SHP77 treated with DMSO at 0.1 percent for 48 hours (cell line): ENCODE measurements around the gene ATF7IP.
"Not testable (repeated sequence)": the region's sequence is repeated elsewhere in the genome, so short reads cannot be mapped to it uniquely, and the experiment has no call there.

Experiments used
- DNase-seq: peaks from one replicate; lab custom pipeline; 2025; lab: John Stamatoyannopoulos, UW

The ATF7IP gene

DNA sequence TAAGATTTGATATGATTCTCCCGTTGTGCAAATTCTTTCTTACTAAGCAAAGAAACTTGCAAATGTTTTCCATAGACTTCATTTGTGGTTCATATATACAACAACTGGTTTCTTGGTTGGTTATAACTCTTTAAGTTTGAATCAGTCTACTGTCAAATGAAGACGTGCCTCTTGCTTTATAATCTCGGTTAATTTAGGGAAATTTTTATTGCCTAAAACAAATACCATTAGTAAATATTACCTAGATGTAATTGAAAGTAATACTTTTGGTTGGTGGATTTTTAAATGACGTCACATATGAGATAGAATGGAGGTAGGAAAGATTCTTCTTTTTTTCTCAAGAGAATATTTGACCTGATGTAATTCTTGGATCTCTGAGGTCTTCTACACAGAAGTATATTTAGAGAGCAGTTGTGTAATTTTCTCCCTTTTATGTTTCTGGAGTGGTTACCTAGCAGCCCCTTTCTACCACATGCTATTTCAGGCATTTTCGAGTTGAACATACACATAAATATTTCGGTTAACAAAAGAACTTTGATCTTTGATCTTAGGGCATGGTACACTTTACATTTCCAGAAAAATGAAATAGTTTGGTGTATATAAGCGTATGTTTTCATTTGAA lies 1.7 kb downstream of the ATF7IP start:
- no peak for DNase-seq

DNA sequence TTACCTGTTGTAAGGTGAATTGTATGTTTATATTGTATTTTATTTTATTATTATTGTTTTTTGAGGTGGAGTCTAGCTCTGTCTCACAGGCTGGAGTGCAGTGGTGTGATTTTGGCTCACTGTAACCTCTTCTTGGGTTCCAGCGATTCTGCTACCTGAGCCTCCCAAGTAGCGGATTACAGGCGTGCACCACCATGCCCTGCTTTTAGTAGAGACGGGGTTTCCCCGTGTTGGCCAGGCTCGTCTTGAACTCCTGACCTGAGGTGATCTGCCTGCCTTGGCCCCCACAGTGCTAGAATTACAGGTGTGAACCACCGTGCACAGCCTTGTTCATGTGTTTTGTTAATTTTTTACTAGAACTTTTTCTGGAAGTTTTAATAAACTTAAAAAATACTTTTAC lies 3.8 kb downstream of the ATF7IP start:
- no peak for DNase-seq

DNA sequence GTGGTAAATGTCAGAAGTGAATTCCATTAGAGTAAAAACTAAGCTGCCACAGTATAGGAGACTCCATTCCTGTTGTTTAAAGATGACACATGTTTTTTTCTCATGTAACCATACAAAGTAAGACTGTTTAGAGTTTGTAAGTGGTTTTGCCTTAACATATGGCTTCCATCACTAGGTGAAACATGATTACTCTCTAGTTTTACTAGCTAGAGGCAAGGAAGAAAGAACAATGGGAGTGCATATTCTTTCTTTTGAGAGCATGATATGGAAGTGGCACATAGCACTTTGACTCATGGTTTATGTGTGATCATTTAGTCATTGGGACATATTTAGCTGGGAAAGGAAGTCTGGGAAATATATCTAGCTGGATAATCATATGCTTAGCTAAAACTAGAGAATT lies 7.7 kb downstream of the ATF7IP start:
- no peak for DNase-seq

DNA sequence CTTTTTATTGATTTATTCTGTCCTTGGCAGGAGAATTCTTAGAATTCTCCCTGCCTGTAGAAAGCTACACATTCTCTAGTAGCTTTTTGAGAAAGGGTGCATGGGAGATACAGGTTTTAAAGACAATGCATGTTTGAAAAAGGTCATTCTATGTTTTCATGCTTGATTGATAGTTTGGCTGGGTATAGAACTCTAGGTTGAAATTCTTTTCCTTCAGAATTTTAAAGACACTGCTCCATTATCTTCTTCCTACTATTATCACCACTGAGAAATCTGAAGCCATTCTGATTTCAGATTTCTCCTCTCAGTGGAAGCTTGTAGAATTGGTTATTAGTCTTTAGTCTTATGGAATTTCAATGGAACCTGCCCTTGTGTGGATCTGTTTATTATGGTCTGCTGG lies 14.0 kb downstream of the ATF7IP start:
- DNase-seq = no peak

DNA sequence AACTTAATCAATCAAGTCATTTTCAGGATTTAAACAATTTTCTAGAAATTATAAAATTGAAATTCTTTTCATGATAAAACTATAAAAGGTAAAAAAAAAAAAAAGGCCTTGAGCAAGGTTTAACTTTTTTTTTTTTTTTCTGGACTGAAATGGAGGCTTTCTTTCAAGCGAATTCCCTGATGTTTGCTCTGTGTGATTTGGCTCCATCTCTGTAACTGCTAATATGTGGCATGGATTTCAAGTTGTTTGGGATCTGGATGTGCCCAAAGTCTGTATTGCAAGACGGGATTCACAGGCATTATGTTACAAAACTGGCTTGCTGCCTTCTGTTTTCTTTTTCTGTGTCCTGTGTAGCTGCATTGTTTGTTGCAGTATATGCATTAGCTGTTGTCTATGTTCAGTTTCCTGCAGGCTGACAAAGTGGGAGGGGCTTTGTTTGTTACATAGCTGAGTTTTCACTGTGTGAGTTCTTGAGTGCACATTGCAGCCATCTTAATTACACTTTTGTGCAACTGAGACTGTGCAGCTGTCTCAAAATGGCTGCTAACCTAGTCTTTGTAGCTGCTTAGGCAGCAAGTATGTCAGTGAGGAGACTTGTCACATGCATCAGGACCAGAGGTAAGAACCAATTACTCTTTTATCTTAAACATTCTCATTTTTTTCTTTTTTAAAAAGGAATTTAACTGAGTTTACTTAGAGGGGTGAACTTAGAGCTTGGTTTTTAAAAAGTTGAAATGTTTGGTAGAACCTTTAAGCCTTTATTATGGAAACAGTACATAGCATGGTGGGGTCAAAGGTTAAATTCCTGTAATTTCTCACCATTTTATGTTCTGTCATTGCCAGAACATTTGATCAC lies 19.5 kb downstream of the ATF7IP start:
- DNase-seq = peak; percentile 58

DNA sequence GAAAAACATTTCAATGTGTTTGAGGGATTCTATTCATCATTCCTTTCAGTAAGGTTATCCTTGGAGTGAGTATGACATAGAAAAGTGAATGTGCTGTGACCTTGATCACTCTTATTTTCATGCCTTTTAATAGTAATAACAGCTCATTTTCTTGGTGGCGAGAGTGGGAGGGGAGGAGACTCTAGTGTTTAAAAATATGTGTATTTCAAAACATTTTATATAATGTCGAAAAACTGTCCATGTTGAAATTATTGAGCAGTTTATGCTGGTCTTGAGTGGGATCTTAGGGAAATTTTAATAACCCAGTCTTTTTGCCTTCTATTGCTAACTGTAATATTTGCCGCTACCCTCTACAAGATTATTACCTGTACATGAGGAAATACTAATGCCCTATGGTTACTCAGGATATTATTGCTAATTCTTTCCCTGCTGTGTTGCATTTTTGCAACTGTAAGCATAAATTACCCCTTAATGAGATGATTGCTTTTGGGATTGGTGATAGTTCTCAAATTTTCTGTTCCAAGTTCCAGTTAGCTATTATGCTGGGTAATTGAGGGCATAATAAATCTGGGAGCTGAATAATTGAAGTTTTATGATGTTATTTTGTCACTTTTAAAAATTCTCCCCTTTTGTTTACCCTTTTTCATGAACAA lies 21.9 kb downstream of the ATF7IP start:
- no peak for DNase-seq

DNA sequence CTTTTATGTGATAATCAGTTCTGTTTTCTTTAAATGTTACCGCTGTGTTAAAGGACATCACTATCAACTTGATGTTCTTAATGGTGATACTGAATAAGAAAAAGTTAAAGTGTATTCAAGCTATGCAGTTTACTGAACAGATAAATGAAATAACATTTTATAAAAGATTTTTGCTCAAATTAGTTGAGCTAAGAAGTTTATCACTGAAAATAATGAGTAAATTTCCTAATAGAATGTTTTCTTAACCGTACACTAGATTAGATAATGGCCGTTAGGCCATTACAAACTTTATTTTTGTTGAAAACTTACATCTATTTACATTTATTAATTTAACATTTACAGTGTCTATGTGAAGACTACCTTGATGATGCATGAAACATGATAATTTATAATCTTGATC lies 25.0 kb downstream of the ATF7IP start:
- DNase-seq = no peak

DNA sequence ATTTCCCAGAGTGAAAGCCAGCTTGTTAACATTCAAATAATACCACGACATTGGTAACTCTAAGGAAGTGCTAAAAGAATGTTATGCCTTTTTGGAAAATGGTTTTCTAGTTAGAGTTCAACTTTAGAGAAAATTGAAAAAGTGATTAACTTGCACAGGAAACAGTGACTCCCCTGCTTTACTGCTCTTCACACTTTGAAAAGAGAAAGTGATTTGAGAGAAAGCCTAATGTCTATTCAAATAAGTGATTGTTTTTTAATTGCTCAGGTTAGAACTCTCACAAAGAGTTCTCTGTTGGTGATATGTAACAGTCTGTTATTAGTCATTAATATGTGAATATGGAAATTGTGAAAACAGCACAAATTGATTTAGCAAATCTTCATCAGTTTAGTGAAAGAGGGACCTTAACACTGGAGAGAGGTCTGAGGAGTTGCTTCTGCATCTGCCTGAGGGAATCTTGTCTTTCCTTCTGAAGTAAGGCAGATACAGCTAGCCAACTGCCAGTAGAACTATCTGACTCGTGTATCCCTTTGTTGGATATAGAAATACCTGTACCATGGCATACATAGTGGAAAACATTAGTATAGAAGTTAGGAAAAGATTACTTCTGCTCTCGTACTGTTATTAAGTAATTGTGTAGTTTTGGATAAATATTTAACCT lies 25.5 kb downstream of the ATF7IP start:
- DNase-seq = no peak

DNA sequence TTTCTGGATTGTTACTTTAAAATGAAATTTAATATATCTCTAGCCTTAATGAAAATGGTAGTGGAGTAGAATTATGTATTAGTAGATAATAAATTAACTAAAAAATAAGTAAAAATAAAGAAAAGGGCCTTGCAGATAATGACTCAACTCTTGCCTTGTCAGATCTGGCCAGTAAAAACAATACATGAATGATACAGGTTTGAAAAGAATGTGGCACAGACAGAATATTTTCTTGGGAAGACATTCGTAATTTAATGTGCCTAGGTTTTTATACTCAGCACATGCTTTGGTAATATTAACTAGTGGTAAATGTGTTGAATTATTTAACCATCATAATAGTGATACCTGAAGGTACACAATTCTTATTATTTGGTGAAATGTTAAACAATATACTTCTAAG lies 28.3 kb downstream of the ATF7IP start:
- no peak for DNase-seq

DNA sequence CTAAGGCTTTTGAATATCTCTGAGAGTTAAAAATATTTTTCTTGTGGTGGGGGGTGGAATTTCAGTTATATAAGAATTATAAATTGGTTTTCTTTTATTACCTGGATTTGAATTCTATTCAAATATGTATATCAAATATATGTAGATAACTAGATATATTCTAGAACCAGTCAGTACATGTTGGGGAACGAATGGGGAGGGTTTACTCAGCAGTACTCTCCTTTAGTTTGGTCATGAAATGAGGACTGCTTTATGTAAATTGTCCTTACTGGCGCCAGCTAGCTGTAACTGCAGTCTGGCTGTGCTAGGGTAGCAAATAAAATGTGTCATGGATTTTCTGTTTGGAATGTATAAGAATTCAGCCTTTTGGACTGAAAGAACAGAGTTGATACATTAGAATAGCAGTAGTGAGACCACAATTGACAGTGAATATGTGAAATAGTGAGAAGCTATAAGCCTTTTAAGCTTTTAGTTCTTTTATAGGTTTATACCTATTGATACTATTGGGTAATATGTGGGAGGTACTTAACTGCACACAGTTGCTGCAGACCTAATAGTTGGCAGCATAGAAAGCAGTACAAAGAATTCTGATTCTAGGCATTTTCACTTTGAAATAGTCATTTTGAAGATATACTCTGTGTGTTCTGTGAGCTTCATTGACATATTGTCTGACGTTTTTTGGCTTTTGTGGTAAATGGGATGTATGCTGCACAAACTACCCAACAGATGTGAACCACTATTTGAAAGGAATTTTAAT lies 29.0 kb downstream of the ATF7IP start:
- DNase-seq = peak; percentile 68

DNA sequence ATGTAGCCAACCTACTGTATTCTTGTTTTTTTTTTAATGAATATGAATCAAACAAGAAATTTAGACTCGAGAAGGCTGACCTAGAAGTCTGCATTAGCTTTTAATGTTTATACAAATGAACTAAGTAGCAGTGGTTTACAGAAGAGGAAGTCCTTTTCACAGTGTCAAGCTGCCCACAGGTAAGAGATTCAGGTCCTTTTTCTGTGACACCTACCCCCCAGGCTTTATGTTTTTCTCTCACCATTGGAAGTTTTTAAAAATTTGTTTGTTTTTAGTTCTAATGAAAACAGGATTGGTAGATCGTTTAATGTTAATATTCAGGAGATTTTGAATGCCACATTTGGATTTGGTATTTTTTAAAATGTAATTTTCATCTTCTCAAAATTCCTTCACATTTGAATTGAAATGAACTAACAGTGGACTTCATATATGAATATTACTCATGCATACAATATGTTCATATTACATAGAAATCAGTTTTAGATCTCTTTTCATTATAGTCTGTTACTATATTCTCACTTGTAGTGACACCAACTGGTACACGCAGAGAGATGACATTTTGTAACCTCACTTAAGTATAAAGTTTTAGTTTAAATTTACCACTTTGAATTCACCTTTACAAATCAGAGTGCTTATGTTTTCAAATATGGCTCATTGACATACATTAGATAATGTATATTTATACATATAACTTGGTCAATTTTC lies 29.7 kb downstream of the ATF7IP start:
- no peak for DNase-seq

DNA sequence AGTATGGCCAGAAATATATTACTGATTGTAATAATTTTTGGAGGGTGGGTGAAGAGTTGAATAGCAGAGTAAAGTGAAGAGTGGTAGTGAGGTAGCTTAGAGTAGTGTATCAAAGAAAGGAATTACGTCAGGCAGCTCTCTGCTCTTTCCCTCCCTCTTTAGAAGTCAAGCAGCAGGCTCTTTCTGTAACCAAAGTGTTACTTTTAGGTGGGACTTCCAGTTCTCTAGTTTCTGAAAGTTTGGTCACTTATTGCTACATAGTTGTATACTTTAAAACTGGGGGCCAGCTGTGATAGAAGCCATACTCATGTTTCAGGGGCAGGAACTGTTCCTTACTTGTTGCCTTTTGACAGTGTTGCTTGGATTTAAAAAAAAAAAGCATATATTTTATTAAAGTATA lies 30.6 kb downstream of the ATF7IP start:
- no peak for DNase-seq

DNA sequence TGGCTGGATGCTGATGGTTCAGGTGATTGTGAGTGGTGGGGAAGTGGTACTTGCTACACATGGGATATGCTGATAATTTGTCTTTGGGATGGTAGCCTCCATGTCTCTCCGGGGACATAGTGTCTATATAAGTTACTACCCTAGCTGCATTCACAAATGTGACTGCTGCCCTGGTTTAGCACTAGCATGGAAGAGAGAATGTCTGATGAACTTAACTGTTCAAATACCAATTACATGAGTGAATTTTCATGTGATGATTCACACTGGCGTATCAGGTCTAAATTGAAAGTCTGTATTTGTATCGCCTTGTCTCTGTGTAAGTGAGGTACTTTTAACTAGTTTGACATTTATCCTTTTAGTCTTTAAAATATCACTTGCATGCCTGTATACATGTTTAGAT lies 34.4 kb downstream of the ATF7IP start:
- no peak for DNase-seq

DNA sequence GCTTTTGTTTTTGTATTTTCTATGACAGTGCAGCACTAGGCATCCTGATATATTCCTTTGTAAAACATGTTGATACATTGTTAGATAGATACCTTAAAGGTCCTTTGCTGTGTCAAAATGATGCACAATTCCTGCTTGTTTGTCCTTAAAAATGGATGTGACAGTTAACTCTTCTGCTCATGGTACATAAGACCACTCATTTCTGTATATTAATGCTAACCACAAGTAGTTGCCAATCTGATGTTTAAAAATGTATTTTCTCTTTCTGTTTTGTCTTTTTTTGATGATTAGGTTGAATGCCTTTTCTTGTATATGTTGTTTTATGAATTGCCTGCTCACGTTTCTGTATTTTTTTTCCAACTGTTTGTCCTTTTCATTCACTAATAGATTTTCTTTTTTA lies 35.1 kb downstream of the ATF7IP start:
- DNase-seq = no peak

DNA sequence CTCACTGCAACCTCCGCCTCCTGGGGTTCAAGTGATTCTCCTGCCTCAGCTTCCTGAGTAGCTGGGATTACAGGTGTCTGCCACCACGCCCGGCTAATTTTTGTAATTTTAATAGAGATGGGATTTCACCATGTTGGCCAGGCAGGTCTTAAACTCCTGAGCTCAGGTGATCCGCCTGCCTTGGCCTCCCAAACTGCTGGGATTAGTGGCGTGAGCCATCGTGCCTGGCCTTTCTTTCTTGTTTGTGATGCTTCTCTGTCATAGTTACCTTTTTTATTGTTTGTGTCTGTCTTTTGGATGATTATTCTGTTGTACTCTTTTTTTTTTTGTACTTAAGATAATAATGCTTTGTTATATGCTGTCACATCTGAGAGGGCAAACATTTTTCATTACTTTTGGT lies 35.8 kb downstream of the ATF7IP start:
- DNase-seq = not testable (repeated sequence)

DNA sequence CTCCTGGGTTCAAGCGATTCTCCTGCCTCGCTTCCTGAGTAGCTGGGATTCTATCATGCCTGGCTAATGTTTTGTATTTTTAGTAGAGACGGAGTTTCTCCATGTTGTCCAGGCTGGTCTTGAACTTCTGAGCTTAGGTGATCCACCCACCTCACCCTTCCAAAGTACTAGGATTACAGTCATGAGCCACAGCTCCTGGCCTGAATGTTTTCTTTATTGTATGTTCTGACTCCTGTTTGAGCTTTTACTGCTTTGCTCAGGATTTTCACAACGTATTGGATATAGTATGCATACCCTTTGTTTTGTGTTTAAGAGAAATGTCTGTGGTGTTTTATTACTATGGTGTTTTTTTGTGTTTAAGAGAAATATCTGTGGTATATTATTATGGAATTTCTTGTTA lies 37.2 kb downstream of the ATF7IP start:
- no peak for DNase-seq

DNA sequence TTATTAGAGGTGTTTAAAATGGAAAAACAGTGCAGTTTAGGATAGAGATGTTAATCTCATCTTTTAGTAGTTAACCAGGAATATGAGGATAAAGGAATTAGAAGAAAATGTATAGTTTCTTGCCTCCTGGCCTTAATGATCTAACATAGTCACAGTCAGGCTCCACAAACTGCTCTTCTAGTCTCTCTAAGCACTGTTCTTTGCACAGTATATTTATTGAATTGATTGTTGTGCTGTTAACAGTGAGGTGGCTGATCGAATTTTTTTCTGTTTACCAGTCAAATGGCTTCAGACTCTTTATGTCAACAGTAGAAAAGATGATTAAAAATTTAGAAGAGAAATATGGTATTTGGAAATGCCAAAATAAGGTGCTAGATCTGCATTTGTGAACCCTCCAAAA lies 37.8 kb downstream of the ATF7IP start:
- DNase-seq = no peak

DNA sequence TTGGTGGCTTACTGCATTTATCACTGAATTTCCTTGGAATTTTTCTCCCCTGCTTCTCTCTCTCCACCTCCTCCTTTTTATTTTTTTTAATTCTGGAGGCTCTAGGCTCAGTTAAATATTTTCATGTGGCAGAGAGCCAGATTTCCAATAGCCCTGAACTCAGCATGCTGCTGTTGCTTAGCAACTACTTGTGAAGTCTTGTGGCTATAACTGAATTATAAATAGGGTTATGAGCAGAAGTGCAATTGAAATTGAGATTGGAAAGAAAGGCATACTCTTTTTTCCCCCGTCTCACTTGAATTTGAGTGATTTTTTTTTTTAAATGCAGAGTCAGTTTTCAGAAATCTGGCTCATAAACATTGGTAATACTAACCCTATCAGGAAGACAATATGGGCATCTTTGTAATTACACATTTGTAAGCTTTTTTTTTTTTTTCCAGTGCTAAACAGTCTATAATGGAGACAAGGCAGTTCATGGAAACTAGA lies 38.3 kb downstream of the ATF7IP start:
- DNase-seq = no peak

DNA sequence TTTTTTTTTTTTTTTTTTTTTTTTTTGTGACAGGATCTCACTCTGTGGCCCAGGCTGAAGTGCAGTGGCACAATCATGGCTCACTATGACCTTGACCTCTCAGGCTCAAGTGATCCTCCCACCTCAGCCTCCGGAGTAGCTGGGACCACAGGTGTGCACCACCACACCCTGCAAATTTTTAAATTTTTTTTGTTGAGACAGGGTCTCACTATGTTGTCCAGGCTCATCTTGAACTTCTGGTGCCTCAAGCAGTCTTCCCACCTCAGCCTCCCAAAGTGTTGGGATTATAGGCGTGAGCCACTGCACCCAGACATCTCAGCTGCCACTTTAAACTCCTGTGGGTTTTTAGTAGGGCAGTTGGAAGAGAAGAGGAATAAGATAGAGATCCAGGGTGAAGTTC lies 39.9 kb downstream of the ATF7IP start:
- not testable (repeated sequence) for DNase-seq

DNA sequence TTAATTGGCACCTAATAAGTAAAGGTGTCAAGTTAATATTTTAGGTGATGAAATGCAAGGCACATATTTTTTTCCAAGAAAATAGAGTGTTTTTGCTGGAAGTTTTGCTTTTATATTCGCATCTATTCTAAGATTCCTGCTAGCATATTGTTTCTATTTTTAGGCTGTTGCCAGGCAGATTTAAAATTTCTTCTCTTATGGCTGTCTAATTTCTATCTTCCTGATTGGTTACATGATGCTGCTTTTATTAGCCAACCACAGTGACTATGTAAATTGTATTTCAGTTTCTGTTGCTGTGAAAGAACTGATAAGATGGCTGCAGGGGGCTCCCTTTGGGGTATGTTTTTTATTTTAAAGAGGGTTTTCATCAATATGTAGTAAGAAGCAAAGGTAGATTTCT lies 42.7 kb downstream of the ATF7IP start:
- DNase-seq = no peak

DNA sequence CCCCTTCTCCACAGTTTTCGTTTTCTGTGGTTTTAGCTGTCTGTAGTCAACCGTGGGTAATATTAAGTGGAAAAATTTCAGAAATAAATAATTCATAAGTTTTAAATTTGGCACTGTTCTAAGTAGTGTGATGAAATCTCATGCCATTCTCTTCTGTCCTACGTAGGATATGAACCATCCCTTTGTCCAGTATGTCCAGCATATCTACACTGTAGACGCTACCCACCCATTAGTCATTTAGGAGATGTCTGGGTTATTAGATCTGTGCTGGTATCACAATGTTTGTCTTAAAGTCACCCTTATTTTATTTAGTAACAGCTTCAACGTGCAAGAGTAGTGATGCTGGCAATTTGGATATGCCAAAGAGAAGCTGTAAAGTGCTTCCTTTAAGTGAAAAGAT lies 44.7 kb downstream of the ATF7IP start:
- no peak for DNase-seq
